HPDE6-E6E7 (cell line): Measurements from ENCODE around the gene FBXL15.

Source experiments
- DNase-seq: peaks from one replicate; pipeline ENCODE4 v3.0.0; 2011; ENCODE audit warnings: missing footprints; ENCODE audit errors: extremely low spot score

The FBXL15 gene

DNA sequence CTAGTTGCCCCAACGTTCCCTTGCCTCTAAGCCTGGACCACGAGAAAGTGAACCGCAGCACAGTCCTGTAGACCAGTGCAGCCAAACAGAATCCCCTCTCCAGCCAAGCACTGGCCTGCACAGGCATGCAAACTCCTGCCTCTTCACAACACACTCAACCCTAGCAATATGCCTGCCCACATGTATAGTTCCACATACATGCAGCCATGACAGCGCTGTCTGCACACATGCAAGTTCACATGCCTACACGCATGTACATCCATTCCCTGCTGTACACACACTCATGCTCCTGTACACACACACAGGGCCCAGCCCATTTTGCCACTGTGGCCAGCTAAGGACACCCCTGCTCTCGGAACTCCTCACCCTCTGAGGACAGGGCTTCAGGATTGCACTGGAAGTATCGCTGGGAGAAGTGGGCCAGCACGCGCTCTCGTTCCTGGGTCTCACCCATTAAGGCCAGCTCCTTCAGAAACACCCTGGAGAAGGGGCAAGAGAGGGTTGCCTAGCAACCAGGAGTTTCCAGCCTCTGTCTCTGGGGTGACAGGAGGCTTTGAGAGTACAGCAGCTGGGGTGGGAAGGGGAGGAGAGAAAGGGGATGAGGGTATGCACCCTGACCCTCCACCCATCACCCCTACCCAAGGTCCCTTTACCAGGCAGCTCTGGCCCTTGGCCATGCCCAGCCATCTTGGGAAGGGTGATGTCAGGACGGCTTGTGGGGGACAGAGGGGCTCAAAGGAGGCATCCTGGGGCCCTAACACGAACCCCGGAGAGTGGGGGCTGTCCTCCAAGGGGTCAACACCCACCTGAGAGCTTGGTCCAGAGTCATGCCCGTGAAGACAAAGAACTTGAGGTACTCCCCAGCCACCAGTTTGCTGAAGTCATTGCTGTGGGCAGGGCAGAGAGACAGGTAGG is 9.0 kb upstream of the FBXL15 start:
- no peak for DNase-seq

DNA sequence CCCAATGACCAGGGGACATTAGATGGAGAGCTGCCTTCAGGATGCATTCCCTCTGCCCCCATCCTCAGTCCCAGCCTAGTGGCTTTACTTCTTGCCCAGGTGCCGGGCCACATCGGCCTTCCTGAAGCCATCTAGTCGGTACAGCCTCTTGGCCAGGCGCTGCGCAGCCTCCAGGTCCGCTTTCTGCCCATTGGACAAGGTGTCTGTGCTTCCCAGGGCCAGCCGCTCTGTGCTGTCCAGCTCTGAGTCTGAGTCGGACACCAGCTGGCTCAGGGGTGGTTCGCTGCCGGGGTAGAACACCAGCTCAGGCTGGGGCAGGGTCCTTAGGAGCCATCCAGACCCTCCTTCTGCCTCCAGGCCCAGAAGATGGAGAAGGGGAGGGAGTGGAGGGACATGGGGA is 8.3 kb upstream of the FBXL15 start:
- DNase-seq = no peak

DNA sequence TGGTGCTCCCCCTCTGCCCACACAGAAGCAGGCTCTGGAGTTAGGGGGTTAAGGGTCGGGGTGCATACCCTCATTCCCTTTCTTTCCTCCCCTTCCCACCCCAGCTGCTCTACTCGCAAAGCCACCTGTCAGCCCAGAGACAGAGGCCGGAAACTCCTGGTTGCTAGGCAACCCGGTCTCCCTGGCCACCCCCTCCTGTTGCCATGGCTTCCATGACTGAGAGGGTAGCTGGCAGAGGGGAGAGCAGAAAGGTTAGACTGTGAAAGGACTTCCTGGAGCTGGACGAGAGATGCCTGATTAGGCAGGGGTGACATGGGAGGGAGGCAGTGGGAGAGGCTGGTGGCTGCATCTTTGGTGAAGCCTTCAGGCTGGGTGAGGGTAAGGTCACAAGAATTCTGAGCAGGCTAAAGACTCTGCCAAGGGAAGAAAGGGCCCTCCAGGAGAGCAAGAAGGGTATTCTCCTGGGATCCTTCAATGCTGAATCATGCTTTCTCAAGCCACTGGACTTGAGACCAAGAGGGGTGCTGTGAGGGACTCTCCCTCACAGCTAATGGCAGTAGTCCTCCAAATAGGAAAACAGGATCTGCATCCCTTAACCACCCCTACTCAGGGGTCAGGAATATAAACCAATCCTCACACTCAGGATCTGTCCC is 7.5 kb upstream of the FBXL15 start:
- no peak for DNase-seq

DNA sequence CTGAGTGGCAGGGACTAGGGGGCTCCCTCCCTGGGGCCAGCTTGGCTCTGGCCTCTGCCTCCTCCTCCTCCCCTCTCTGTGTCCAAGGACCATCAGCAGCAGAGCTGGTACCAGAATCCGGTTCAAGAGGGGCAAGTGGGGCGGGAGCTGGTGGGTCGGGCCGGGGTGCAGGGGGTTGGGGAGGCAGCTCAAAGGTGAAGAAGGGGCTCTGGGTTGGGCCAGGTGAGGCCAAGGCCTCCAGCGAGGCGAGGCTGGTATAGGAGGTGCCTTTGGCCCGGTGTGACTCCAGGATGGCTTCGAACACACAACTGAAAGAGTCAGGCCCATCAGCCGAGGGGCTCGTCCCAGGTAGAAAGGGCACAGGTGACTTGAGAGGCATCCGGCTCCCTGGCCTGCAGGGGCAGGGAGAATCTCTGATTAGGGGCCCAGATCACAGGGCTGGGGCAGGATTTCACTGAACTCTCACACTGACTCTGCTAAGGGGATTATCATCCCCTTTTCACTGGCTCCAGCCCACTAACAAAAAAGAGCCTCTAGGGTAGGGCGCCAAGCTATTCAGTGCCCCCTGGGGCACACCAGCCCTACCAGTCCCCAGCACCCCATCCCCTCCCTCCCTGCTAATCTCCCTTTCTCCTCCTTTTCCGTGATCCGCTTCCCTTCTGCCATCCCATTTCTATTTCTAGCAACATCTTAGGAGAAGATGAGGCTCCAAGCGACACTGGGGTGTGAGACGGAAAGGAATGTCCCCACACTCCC is 6.7 kb upstream of the FBXL15 start:
- DNase-seq = no peak

DNA sequence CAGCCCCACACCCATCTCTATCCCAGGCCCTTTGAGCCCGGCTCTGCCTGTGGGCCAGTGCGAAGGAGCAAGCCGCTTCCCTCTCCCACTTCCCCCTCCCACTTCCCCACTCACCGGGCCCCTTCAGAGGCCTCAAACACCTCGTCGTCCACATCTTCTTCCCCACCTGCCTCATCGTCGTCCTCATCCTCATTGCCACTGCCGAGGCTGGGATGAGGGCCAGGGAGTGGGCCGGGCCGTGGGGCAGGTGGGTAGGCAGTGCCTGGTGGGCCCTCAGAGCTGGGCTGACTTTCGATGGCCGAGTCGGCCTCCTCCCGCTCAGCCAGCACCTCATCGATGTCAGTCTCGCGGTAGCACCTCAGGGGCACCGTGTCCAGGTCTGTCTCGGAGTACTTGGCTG is 5.9 kb upstream of the FBXL15 start:
- DNase-seq = no peak

DNA sequence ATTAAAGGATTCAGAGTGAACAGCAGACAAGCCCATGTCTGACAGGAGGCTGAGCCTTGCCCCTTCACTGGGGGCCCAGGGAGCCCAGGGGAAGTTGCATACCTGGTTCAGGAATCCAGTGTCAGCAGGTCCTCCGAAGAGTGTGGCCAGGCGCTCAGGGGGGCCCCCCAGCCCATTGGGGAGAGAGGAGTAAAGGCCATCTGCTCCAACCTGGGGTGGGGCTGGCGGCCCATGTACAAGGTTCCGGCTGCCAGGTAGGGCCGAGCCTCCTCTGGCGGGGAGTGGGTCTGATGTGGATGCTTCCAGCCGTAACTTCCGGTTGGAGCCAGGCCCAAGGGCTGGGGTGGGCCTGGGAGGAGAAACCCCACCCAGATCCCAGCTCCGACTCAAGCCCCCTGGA is 4.4 kb upstream of the FBXL15 start:
- DNase-seq = no peak

DNA sequence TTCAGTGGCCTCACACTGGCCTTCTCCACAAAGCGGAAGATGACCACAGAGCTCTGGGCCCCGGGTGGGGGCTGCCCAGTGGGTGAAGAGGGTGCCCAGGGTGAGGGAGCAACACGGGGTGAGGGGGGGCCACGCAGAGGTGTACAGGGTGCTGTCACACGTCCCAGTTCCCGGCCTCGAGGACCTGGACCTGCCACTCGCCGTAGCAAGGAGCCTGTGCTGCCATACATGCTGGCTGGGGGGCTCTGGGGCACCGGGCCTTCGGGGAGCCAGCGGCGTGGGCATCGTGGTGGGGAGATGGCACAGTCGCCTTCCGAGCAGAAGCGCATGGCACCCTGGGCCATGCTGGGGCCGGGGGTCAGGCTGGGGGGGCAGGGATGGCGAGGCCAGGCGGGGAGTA is 3.9 kb upstream of the FBXL15 start:
- DNase-seq = no peak

DNA sequence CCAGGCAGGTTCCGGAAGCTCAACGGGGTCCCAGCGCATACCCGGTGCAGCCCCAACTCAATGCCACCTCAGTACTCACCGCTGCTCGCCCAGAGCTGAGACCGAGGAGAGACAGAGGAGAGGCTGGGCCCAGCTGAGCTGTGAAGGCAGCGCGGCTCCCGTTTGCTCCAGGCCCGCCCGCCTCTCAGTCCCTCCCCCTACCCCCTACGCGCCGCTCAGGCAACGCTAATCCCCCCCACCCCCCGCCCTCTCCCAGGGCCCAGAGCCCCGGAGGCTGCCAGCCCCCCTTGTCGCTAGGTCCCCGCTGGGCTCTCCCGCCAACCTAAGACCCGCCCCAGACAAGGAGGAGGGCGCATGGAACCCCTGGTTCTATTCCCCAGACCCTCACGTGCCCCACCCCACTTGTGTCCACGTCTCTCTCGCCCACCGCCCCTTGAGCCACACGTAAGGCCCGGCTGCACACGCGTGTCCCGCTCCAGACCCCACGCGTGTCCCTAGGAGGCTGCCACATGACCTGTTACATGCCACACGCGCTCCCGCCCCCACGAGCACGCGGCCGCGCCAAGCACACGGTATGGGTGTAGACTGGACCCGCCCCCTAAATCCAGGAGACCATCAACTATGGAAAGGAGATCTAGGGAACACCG is 1.9 kb upstream of the FBXL15 start, which contains the start of gene PSD:
PSD (minus strand) TSS at position 164 of the 647 bp plus-strand sequence. CDS start 1,747 bp downstream, outside the sequence.
- no peak for DNase-seq

DNA sequence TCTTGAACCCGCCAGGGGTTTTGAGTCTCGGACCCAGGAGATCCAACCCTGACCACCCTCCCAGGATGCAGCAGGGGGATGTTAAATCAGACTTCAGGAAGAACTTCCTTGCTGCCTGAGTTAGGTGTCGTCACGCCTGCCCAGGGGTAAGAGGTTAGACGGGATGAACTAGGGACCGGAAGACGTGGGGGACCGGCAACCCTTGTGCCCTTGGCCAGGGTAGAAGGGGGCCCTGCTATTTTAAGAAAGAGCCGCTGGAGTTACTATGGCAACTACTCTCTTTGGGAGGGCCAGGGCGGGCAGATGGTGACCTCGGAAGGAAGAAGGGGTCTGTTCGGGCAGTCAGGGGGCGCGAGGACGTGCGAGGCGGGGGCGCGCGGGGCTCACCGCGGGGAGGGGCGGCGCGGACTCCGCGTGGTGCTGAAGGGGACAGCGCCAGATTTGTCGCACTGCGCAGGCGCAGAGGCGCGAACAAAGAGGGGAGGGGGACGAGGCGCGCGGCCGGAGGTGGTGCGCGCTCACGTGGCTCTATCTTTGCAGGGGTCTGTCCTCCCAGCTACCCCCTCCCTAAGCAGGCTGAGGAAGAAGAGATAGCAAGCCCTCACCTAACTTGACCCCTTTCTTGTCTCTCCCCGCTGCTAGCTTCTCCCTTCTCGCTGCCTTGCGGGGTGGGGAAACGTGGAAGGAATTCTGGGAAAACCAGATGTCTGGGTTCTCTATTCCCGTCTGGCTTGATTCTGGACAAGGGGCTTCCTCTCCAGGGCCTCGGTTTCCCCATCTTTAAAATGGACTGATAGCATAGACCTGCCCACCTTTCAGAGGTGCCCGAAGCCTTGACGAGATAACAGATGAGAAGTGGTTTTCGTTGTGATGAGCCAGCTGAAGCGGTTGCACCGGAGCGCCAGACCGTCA is 1.1 kb upstream of the FBXL15 start:
- peak; percentile 34 for DNase-seq

DNA sequence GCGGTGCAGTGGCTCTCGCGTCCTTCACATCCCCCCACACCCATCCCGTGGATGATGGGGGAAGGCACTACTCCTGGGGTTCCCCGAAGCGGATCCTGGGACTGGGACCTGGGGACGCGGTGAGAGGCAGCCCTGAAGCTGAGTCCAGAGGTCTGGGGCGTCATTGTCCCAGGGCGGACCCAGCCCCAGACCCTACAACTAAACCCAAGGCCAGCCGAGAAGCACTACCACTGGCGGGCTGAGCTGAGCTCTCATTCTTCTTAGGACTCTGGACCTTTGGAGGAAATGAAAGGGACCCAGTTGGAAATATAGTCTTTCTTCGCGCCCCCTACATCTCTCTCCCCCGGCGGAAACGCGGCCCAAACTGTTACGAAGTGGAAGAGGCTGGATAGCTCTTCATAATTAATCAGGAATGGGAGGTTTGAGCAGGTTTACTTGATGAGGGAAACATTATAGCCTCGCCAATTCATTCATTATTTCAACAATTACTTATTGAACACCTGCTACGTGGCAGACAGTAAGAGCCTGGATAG is 389 bp upstream of the FBXL15 start:
- DNase-seq = no peak

DNA sequence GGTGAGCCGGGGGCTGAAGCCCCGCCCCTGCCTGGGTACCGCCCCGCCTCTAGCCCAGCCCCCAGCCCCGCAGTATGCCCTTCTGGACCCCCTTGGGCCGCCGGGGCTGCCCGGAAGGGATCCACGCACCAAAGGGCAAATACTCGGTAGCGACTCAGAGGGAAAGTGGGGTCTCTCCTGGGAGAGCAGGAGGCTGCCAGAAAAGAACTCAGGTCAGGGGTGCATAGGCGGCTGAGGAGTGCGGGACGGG is 796 bp downstream of the FBXL15 start:
- no peak for DNase-seq

DNA sequence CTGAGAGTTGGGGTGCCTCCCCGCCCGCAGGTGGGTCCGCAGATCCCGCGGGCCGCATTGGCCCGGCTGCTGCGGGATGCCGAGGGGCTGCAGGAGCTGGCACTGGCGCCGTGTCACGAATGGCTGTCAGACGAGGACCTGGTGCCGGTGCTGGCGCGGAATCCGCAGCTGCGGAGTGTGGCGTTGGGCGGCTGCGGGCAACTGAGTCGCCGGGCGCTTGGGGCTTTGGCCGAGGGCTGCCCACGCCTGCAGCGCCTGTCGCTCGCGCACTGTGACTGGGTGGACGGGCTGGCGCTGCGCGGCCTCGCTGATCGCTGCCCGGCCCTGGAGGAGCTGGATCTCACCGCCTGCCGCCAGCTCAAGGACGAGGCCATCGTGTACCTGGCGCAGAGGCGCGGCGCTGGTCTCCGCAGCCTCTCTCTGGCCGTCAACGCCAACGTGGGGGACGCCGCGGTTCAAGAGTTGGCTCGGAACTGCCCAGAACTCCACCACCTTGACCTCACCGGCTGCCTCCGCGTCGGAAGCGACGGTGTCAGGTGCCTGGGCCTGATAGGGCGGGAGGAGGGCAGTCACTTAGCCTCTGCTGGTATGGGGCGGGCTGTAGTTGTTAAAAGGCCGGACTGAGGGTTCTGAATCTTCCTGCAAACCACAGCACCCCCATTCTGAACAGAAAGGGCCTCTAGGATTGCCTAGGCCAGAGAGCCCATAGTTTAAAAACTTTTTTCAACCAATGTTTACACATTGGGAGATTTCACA is 1.3 kb downstream of the FBXL15 start:
- peak; percentile 34 for DNase-seq

DNA sequence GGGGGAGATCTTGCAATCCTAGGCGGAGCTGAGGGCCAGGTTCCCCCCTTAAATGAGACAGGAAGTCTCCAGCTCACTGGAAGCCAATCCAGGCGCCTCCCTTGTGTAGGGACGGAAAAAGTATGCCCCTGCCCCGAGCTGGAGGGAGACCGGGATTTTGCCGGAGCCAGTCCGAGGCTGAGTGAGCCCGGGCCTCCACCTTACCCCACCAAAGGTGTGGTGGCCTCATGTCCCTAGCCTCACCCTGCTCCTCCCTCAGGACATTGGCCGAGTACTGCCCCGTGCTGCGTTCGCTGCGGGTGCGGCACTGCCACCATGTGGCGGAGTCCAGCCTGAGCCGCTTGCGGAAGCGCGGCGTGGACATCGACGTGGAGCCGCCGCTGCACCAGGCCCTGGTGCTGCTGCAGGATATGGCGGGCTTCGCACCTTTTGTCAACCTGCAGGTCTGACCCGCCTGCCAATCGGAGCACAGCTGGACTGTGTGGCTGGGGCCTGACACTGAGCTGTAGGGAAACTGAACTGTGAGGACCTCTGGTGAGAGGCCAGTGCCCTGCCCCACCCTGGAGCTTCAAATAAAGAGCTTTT is 2.0 kb downstream of the FBXL15 start:
- peak; percentile 79 for DNase-seq

DNA sequence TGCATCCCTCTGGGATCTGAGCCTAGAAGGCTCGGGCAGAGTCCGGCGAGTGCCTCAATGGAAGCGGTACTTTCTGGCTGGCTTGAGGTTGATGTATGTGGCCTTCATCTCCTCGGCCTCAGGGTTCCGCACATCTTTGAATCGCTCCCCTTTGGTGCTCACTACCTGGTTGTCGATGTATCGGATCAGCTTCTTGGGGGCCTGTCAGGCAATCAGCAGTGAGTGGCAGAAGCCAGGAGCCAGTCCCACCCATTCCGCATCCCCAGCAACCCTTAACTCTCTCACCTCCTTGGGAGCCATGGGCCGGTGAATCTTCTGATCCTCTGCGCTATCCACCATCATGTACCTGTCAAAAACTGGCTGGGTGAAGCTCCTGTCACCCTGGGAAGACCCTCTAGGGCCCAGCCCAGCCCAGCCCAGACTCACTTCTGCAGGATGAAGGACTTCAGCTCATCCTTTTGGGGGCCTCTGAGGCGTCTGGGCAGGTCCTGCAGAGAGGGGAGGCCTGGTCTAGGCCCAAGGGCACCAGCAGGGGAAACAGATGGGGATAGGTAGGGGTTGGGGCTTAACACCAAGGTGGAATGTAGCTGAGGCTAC is 2.8 kb downstream of the FBXL15 start:
- DNase-seq = no peak

DNA sequence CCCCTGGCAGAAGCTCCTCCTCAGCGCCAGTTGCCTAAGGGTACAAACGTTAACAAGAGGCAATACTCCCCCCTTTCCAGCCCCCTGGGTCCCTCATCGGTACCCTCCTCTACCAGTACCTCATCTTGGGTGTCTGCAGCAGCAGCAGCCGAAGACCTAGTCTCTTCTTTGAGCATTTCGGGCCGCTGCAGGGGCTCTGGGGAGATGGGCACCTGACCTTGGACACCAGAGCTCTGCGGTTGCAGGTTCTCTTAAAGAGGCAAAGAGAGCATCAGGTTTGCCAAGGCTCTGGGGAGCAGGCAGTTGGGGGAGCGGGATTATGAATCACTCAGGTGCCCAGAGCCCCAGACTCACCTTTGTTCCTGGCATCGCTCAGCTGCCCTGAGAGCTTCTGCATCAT is 3.5 kb downstream of the FBXL15 start:
- no peak for DNase-seq

DNA sequence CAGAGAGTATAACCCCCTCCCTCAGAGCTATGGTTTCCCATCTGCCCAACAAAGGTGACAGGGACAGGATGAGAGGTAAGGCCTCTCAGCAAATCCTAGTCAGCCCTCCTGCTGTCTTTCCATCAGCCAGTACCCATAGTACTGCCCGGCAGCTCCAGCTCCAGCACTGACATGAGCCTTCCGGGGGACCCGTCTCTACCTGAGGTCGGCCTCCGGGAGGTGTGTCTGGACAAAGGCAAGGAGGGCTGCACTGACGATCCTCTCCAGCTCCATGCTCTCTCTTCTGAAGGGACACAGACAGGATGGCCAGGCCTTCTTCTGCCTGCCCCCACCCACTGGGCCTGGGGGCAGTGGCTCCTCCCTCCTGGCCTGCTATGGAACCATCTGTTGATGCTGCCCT is 4.3 kb downstream of the FBXL15 start:
- DNase-seq = no peak

DNA sequence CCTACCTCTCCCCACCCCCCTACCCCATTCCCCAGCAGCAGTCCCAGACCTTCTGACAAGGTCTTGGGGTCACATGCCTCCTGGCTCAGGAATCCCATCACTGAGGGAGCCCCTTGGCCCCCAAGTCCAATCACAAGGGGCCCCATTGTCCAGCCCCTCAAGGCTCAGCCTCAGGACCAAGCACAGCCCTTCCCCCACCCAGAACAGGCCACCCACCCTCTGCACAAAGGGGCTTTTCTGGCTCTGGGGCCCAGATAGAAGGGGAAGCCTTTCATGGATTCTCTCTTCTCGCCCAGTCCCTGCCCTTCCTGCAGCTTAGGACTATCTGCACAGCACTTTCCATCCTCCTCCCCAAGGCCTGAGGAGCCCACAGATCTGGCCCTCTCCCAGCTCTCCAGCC is 4.8 kb downstream of the FBXL15 start:
- DNase-seq = no peak

DNA sequence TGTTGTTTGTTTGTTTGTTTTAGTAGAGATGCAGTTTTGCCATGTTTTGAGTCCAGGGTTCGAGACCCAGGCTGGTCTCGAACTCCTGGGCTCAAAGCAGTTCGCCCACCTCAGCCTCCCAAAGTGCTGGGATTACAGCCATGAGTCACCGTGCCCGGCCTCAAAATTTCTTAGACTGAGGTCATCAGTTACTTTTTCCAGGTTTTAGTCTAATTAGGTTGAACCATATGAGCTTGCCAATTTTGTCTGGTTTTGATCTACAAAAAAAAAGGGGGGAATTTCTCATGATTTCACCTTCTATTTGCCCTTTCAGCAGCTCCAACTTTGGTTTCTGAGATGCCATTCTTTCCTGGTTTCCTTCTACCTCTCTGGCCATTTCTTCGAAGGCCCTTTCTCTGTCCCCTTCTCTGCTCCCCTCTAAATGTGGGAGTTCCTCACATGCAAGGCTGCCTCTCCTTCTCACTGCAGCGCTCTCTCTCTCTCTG is 6.2 kb downstream of the FBXL15 start:
- DNase-seq = no peak

DNA sequence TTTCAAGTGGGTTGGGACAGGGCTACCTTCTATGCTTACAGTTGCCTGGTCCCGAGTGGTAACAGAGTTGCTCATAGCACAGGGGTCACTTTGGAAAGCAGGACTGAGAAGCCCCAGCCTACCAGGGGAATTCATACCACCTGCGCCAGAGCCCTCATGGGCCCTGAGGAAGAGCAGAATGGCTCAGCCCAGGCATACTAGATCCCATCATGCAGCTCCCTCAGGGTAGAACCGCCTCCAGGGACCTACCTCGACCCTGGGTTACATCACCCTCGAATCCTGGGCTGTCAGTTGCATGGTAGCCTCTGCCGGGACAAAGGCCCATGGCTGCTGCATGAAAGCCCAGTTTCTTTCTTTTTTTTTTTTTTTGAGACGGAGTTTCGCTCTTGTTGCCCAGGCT is 8.8 kb downstream of the FBXL15 start:
- no peak for DNase-seq
